ENCODE measurements around the gene RPP40. TPM values are rescaled to one million over a fixed set of nuclear protein-coding genes. Genes with fewer than 3 reads are reported as not detected.

The RPP40 gene
- total RNA-seq, 2 donors from 2014 or later, result 4.1 to 5.5 TPM

DNA sequence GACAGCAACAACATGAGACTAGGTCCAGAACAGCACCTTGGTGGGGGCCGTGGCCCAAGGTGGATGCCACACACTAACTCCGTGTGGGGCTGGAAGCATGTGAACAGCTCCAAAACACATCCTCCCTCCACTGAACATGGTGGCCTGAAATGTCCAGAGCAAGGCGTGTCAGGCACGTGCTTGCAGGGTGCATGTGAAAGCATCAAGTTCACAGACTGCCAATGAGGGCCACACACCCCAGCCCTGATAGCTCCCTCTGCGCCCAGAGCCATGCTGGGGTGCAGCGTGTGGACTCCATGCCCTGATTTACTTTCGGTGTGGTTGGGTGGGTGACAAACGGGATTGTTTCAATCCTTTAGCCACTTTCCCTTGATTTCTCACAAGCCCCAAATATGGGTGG is 20.1 kb upstream of the RPP40 start:
- no peak overlapping the region for H3K4me3 ChIP-seq
- no peaks in the 10 kb centered on the region for H3K4me1 ChIP-seq (replicated peaks)
- H3K27ac ChIP-seq, result no peak overlapping the region
- 96% methylated on average over 8 of the region's 8 CpGs for WGBS
- H3K27me3 ChIP-seq (replicated peaks; ENCODE audit: insufficient read depth), result no peaks in the 10 kb centered on the region
- no peaks in the 10 kb centered on the region for H3K9me3 ChIP-seq
- no peak for DNase-seq (ENCODE audit: low spot score)
- no peaks in the 10 kb centered on the region for H3K36me3 ChIP-seq
- TF ChIP-seq POLR2A (IDR thresholded peaks at IDR 0.05), result no peak
- TF ChIP-seq, protein P1, sequence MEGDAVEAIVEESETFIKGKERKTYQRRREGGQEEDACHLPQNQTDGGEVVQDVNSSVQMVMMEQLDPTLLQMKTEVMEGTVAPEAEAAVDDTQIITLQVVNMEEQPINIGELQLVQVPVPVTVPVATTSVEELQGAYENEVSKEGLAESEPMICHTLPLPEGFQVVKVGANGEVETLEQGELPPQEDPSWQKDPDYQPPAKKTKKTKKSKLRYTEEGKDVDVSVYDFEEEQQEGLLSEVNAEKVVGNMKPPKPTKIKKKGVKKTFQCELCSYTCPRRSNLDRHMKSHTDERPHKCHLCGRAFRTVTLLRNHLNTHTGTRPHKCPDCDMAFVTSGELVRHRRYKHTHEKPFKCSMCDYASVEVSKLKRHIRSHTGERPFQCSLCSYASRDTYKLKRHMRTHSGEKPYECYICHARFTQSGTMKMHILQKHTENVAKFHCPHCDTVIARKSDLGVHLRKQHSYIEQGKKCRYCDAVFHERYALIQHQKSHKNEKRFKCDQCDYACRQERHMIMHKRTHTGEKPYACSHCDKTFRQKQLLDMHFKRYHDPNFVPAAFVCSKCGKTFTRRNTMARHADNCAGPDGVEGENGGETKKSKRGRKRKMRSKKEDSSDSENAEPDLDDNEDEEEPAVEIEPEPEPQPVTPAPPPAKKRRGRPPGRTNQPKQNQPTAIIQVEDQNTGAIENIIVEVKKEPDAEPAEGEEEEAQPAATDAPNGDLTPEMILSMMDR (IDR thresholded peaks at IDR 0.05), result no peak
- TF ChIP-seq POLR2AphosphoS5 (IDR thresholded peaks at IDR 0.05), result no peak
- intact Hi-C loops (cut with DNase I), result loop anchor here (10.0 kb wide), 1 partner anchor 669 kb away; no protein-coding TSS in a partner anchor

DNA sequence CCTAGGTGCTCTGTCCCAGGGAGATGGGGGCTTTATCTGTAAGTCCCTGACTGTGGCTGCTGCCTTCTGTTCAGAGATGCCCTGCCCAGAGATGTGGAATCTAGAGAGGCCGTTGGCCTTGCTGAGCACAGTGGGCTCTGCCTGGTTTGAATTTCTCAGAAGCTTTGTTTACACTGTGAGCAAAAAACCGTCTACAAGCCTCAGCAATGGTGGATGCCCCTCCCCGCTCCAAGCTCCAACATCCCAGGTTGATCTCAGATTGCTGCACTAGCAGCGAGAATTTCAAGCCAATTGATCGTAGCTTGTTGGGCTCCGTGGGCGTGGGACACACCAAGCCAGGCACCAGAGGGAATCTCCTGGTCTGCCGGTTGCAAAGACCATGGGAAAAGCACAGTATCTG is 16.3 kb upstream of the RPP40 start:
- no peaks in the 10 kb centered on the region for H3K27me3 ChIP-seq (replicated peaks; ENCODE audit: insufficient read depth)
- intact Hi-C loops (cut with DNase I), result loop anchor here (10.0 kb wide), 1 partner anchor 665 kb away; no protein-coding TSS in a partner anchor
- WGBS, result 64% methylated on average over 8 of the region's 8 CpGs

GRCh38 chr6:5014072-5014561 is 10.3 kb upstream of the RPP40 start:
- intact Hi-C loops (cut with DNase I), result no loop called here
- Histone ChIP-seq H3K27ac (no peak overlapping the region), H3K9me3 (no peaks in the 10 kb centered on the region), H3K4me3 (no peak overlapping the region), H3K4me1 (replicated peaks) (no peaks in the 10 kb centered on the region), H3K27me3 (replicated peaks; ENCODE audit: insufficient read depth) (no peaks in the 10 kb centered on the region), H3K36me3 (no peaks in the 10 kb centered on the region)
- no peak for DNase-seq (ENCODE audit: low spot score)
- WGBS, result 0% methylated on average over 1 of the region's 1 CpG
- no peak for TF ChIP-seq POLR2A (IDR thresholded peaks at IDR 0.05)
- no peak for TF ChIP-seq POLR2AphosphoS5 (IDR thresholded peaks at IDR 0.05)
- TF ChIP-seq, protein P1 (IDR thresholded peaks at IDR 0.05), result no peak

More for the DNA sequence above, 16.3 kb upstream of the RPP40 start:
- H3K36me3 ChIP-seq, result no peaks in the 10 kb centered on the region
- no peak overlapping the region for H3K4me3 ChIP-seq
- TF ChIP-seq, protein P1 (IDR thresholded peaks at IDR 0.05), result no peak
- TF ChIP-seq POLR2A (IDR thresholded peaks at IDR 0.05) (no peak), POLR2AphosphoS5 (IDR thresholded peaks at IDR 0.05) (no peak)
- no peaks in the 10 kb centered on the region for H3K9me3 ChIP-seq
- DNase-seq (ENCODE audit: low spot score), result no peak
- no peak overlapping the region for H3K27ac ChIP-seq
- no peaks in the 10 kb centered on the region for H3K4me1 ChIP-seq (replicated peaks)

DNA sequence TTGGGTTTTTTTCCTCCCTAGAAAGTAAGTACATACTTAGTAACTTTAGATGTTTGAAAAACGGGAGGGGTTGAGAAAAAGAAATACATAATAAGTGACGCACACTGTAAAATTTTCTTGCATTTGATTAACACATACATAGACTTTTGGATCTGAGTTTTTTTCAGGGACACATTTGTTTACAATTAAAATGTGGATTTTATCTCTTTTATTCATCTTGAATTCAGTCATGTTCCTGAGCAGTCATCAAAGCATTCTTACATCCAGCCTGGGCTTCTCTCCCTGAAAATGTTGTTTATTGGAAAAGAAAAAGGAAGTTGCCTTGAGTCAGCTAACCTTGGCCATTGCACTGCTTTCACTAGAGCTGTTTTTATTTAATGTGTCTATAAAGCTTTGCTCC is 8.7 kb upstream of the RPP40 start:
- Histone ChIP-seq H3K36me3 (no peaks in the 10 kb centered on the region), H3K27me3 (replicated peaks; ENCODE audit: insufficient read depth) (no peaks in the 10 kb centered on the region), H3K9me3 (no peaks in the 10 kb centered on the region), H3K27ac (no peak overlapping the region), H3K4me3 (no peak overlapping the region), H3K4me1 (replicated peaks) (no peaks in the 10 kb centered on the region)
- TF ChIP-seq, protein P1 (IDR thresholded peaks at IDR 0.05), result no peak
- no peak for TF ChIP-seq POLR2AphosphoS5 (IDR thresholded peaks at IDR 0.05)
- no peak for DNase-seq (ENCODE audit: low spot score)
- WGBS, result 20% methylated on average over 2 of the region's 2 CpGs
- intact Hi-C loops (cut with DNase I), result no loop called here

DNA sequence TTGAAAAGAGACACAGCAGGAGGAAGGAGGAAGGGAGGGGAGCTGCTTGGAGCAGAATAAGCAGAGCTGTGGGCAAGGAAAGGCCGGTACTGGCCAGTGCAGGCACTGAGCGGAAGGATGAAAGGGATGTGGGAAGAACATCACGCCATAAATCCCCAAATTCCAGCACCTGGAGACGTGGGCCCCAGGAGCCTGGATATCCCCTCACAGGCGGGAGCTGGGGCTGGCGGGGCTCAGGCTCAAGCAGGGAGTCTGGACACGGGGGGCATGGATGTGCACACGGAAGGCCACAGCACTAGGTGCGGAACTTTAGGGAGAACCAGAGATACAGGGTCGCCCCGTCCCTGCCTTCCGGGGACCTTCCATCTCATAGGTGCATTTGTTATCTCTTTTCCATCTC is 7.5 kb upstream of the RPP40 start:
- Histone ChIP-seq H3K36me3 (no peaks in the 10 kb centered on the region), H3K27ac (no peak overlapping the region), H3K4me3 (no peak overlapping the region), H3K9me3 (no peaks in the 10 kb centered on the region), H3K4me1 (replicated peaks) (no peaks in the 10 kb centered on the region), H3K27me3 (replicated peaks; ENCODE audit: insufficient read depth) (no peaks in the 10 kb centered on the region)
- no peak for DNase-seq (ENCODE audit: low spot score)
- intact Hi-C loops (cut with DNase I), result no loop called here
- 80% methylated on average over 12 of the region's 12 CpGs for WGBS
- TF ChIP-seq, protein P1 (IDR thresholded peaks at IDR 0.05), result no peak
- TF ChIP-seq POLR2A (IDR thresholded peaks at IDR 0.05) (no peak), POLR2AphosphoS5 (IDR thresholded peaks at IDR 0.05) (no peak)

Data from prostate gland (tissue), 2 donors.